GM12873 (cell line): ENCODE measurements around the gene POLD4.

Experiments
- TF ChIP-seq, protein P1 (sequence below): IDR thresholded peaks from 2 replicates; pipeline ENCODE4 v1.5.1; 2012; ENCODE audit warnings: low read depth, mild to moderate bottlenecking, moderate library complexity, low read length, control low read depth; ENCODE audit not compliant: insufficient read depth; ENCODE audit errors: missing control alignments

Gene POLD4

DNA sequence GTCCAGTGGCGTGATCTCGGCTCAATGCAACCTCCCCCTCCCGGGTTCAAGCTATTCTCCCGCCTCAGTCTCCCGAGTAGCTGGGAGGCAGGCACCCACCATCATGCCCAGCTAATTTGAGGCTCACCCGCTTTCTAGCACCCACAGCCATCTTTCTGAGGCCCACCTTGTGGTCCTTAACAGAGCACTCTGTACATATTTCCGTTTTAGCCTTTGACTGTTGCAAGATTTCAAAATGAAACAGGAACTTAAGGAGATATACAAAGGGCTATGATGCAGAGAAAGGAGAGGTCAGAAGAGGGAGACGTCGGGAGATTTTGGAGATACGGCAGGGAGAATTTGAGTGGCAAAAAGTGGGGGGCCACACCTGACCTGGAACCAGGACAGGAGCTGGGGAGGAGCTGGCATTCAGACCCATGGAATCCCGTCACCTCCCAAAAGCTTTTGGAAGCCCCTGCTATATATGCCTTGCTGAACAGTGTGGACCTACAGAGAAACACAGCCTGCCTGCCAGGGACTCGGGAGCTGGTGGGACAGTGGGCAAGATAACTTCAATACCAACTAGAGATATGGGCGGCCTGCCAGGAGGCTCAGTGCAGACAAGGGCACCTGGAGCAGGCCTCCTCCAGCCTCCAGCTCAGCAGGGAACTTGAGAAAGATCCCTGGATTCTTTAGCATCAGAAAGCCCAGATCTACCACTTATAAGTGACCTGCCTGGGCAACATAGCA, 28.1 kb upstream of the POLD4 start:
- TF ChIP-seq, protein P1, sequence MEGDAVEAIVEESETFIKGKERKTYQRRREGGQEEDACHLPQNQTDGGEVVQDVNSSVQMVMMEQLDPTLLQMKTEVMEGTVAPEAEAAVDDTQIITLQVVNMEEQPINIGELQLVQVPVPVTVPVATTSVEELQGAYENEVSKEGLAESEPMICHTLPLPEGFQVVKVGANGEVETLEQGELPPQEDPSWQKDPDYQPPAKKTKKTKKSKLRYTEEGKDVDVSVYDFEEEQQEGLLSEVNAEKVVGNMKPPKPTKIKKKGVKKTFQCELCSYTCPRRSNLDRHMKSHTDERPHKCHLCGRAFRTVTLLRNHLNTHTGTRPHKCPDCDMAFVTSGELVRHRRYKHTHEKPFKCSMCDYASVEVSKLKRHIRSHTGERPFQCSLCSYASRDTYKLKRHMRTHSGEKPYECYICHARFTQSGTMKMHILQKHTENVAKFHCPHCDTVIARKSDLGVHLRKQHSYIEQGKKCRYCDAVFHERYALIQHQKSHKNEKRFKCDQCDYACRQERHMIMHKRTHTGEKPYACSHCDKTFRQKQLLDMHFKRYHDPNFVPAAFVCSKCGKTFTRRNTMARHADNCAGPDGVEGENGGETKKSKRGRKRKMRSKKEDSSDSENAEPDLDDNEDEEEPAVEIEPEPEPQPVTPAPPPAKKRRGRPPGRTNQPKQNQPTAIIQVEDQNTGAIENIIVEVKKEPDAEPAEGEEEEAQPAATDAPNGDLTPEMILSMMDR = no peak

DNA sequence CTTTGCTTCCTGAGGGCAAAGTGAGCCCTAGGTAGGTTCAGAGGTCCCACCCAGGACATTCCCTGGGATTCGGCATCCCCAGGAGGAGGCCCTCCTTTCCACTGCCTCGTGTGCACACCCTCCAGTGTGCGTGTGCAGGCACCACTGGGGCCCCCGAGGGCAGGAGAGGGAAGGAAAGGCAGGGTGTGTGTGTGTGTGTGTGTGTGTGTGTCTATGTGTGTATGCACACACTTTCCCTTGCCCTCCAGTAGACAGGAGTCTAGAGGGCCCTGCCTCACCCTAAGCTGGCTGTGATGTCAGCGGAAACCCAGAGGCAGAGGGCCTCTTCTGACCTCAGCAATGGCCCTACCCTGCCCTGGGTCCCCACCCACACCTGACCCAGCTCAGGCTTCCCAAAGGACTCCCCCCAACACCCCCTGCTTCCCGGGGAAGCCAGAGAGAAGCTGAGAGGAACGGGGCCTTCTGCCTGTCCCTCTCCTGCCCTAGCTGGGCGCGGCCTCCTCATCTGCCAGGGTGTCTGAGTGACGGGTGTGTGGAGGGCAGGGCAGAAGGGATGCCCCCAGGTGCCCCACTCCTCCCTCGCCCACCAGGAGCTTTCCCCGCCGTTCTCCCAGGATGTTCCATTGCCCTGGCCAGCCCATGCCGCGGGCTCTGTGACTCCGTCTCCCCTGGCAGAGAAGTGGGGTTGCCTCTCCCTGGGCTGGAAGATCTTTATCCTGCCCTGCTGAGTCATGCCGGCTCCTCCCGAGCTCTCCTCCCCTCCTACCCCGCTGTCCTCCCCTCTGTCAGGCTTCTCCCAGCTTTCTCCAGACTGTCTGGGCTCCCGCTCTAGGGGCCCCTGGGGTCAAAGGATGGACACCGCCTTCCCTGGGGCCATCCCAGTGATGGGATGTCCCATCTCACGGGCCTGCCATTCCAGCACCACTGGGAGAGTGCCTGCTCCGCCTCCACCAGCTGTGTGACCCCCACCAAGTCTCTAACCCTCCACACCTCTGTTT, 26.0 kb upstream of the POLD4 start:
- TF ChIP-seq, protein P1 = no peak

DNA sequence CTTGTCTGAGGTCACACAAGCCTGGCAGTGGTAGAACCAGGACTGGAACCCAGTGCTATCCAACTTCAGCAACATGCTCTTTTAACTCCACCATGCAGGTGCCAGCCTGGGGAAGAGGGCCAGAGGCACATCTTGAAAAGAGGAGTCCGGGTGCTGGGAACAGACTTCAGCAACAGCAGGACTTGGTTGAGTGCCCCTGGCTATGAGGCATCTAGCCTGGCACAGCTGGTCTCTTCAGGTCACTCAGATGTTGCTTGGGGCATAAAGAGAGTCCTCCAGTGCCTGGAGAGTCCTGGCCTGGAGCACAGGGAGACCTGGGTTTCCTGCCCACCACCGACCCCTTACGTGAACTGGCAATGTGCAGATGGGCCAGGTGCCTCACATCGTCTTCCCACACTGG, 25.2 kb upstream of the POLD4 start:
- TF ChIP-seq, protein P1 = no peak

DNA sequence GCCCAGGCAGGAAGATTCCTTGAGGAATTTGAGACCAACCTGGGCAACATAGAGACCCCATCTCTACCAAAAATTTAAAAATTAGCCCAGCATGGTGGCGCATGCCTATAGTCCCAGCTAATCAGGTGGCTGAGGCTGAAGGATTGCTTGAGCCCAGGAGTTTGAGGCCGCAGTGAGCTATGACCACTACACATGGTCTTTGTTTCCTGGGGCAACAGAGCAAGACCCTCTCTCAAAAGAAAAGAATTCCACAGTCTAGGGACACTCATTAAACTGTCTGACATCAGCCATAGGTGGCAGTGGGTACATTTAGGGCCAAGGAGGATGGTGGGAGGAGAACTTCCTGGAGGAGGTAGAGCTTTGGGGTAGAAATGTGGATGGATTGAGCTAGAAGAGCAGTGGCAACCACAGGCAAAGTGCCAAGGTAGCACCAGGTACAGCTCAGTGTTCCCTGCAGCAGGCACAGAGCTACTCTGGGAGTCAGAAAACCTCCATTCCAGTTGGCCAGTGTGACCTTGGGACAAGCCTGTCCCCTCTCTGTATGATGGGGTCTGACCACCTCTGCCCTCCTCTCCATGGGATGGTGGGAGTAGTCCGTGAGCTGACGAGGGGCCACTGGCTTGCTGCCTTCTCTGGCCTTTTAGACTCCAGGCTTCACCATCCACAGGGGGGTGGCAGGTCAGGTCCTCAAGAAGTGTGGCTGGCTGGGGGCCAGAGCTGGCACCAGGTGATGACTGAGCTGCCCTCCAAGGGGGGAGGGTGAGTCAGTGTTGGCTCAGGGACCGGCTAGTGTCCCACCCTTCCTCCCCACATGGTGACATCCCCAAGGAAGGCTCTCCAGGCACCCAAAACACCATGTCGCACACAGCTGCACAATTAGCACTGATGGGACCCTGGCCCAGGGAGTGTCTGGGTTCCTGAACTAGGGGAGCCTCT, 23.8 kb upstream of the POLD4 start:
- TF ChIP-seq, protein P1 = no peak

DNA sequence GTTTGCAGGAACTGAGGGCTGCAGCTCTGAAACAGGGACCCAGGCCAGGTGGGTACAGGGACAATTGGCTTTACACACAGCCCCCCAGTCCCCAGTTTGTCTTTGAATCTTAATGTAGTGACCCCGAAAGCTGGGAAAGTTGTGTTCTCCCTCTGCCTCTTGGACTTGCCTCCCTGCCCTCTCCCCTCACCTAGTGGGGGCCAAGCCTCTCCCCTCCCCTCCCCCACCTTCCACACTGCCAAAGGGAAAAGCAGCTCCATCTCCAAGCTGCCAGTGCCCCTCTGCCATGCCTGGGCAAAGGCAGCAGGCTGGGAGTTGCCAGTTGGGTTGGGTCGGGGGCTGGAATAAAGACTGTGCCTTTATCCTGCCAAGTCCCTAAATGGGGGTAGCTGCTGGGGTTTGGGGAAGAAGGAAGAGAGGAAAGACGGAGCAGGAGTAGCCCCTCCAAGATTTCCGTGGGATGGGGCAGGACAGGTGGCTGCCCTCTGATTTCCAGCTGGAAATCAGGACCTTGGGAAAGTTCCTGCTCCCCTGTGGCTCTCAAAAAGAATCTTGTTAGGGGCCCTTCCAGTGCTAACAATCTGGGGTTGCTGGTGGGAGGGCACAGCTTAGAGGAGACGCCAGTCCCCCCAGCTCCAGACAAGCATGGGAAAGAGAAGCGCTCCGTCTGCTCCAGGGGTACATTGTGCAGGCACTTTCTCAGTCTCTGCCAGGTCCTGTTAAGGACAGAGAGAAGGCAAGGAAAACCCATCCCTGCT, 22.9 kb upstream of the POLD4 start:
- TF ChIP-seq, protein P1 = no peak

DNA sequence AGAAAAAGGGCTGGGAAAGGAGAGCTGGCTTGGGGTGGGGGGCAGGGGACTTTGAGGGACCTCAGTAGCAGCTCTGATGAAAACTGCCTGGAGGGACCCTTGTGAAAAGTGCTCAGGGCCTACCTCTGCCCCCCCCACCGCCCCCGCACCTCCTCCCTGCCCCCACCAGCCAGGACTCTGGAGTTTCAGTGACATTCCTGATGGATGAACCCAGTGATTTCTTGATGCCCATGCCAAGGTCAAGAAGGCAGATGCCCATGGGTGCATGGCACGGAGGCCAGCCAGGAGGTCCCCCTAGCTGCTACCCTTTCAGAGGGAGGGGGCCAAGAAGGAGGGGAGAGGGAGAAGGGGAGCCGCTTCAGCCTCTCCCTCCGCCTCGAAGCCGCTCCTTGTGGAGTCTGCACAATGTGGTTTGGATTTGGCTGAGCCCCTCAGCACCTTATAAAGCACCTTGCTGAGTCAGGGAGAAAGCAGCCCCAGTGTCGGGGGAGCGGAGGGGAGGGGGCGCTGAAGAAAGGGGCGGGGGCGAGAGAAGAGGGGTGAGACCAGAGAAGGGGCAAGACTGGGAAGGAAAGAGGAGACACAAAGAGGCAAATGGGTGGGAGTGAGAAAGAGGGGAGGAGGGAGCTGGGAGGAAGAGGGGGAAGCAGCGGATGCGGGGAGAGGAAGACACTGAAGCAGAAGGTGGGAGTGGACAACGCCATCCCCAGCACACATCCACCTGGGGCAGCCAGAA, 22.1 kb upstream of the POLD4 start:
- TF ChIP-seq, protein P1 = no peak
